ENCODE data around the gene L3MBTL3. TPM values are rescaled to one million over a fixed set of nuclear protein-coding genes. Genes with fewer than 3 reads are reported as not detected.

L3MBTL3 gene
- total RNA-seq (10 to 100 TPM in 6 of 7 donors, 1 to 10 TPM in 1; 6.5 to 17.9 (median 14.1) TPM), polyA plus RNA-seq (10 to 100 TPM in 1 of 2 donors, 1 to 10 TPM in 1; 7.9 to 13.5 TPM)
- long read RNA-seq, donor 1, partial matches to known transcripts = 2 of 7 reads
- long read RNA-seq, donor 1, other reads (novel, unspliced or antisense) = 5 of 7 reads
- long read RNA-seq, donor 2, full-length matches to known transcripts = 1 of 1 reads
- long read RNA-seq, donor 2, partial matches to known transcripts = 0 of 1 reads
- long read RNA-seq, donor 2, other reads (novel, unspliced or antisense) = 0 of 1 reads
- long read RNA-seq, donor 3, partial matches to known transcripts = 3 of 6 reads
- long read RNA-seq, donor 3, other reads (novel, unspliced or antisense) = 1 of 6 reads

DNA sequence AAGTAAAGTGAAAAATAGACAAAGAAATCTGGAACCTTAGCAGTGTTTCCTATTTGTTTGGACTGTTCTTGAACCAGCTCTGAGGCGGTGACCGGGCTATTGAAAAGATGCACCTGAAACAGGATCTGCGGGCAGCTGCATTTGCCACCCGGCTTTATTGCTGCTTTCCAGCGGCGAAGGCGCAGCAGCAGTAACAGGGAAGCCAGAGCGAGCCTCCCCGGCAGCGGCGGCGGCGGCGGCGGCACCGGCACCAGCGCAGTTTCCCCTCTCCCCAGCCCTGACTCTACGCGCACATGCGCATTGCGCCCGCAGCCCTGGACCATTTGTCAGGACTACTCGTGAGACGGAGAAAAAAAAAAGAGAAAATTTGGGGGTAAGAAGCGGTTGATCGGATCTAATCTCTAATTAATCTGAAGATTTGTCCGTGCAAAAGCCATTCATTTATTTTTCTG, at the start of gene L3MBTL3:
TSS of gene L3MBTL3 (plus strand) at position 290 of the 452 bp plus-strand sequence. CDS start 24,119 bp downstream, outside the sequence.
- H3K4me3 ChIP-seq = peak within 1 kb of the TSS; percentile 71
- 0% methylated on average over 27 of the region's 27 CpGs for WGBS, 3 donors
- no peaks in the 10 kb centered on the region for H3K36me3 ChIP-seq
- H3K4me1 ChIP-seq (ENCODE audit: insufficient read depth) = no peaks in the 10 kb centered on the region
- peak within 1 kb of the TSS; percentile 81 to 85 for H3K27ac ChIP-seq
- no peaks in the 10 kb centered on the region for H3K27me3 ChIP-seq
- no peak for TF ChIP-seq POLR2A (IDR thresholded peaks at IDR 0.05)
- TF ChIP-seq, protein P1, sequence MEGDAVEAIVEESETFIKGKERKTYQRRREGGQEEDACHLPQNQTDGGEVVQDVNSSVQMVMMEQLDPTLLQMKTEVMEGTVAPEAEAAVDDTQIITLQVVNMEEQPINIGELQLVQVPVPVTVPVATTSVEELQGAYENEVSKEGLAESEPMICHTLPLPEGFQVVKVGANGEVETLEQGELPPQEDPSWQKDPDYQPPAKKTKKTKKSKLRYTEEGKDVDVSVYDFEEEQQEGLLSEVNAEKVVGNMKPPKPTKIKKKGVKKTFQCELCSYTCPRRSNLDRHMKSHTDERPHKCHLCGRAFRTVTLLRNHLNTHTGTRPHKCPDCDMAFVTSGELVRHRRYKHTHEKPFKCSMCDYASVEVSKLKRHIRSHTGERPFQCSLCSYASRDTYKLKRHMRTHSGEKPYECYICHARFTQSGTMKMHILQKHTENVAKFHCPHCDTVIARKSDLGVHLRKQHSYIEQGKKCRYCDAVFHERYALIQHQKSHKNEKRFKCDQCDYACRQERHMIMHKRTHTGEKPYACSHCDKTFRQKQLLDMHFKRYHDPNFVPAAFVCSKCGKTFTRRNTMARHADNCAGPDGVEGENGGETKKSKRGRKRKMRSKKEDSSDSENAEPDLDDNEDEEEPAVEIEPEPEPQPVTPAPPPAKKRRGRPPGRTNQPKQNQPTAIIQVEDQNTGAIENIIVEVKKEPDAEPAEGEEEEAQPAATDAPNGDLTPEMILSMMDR (IDR thresholded peaks at IDR 0.05) = no peak
- TF ChIP-seq EP300 (IDR thresholded peaks at IDR 0.05) = no peak
- intact Hi-C loops (cut with DNase I) = loop anchor here in 1 of 4 donors (10.0 kb wide), 2 partner anchors 114 to 424 kb away; no protein-coding TSS in a partner anchor
- peak; percentile 84 to 91 (median 88) for DNase-seq
- H3K9me3 ChIP-seq = no peaks in the 10 kb centered on the region

DNA sequence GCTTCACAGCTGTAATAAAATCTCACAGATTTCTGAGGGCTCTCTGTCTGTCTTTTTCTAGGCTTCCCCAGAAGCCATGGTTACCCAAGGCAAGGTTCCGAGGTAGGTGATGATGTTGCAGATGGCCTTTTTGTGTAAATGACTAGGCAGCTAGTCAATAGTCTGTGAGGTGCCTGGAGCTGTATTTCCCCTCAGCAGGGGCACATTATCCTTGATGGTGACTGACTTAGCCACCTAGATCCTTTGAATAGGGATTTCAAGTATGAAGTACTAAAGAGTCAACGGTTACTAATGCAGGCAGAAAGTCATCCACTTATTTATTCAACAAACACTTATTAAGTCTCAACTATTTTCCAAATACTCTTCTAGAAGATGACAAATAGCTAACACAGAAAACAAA, 49.3 kb upstream of the L3MBTL3 start:
- no peaks in the 10 kb centered on the region for H3K36me3 ChIP-seq
- intact Hi-C loops (cut with DNase I) = no loop called here
- H3K9me3 ChIP-seq = no peaks in the 10 kb centered on the region
- WGBS, 3 donors = 68 to 80% (median 77%) methylated on average over 2 of the region's 2 CpGs
- H3K27me3 ChIP-seq = no peaks in the 10 kb centered on the region
- no peak overlapping the region for H3K4me3 ChIP-seq
- TF ChIP-seq, protein P1 (IDR thresholded peaks at IDR 0.05) = no peak
- no peak for TF ChIP-seq EP300 (IDR thresholded peaks at IDR 0.05)
- no peak for TF ChIP-seq POLR2A (IDR thresholded peaks at IDR 0.05)
- no peaks in the 10 kb centered on the region for H3K4me1 ChIP-seq (ENCODE audit: insufficient read depth)
- H3K27ac ChIP-seq = no peak overlapping the region
- no peak for DNase-seq

DNA sequence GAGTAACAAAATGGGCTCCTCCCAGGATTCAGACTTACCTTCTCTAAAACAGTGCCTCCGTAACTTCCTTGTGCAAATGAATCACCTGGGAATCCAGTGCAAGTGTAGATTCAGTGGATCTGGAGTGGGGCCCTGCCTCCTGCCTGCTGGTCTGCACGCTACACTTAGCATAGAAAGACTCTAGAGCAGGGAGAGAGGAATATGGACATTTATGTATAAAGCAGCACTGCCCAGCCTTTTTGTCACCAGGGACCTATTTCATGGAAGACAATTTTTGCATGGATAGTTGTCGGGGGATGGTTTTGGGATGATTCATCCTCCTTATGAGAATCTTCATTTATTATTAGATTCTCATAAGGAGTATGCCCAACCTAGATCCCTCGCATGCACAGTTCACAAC, 42.3 kb upstream of the L3MBTL3 start:
- Histone ChIP-seq H3K4me3 (no peak overlapping the region), H3K27ac (no peak overlapping the region), H3K4me1 (ENCODE audit: insufficient read depth) (no peaks in the 10 kb centered on the region), H3K36me3 (no peaks in the 10 kb centered on the region), H3K9me3 (no peaks in the 10 kb centered on the region), H3K27me3 (no peaks in the 10 kb centered on the region)
- TF ChIP-seq, protein P1 (IDR thresholded peaks at IDR 0.05) = no peak
- no peak for TF ChIP-seq POLR2A (IDR thresholded peaks at IDR 0.05)
- no peak for TF ChIP-seq EP300 (IDR thresholded peaks at IDR 0.05)
- WGBS, 3 donors = 95 to 97% (median 96%) methylated on average over 4 of the region's 4 CpGs
- no peak for DNase-seq
- intact Hi-C loops (cut with DNase I) = no loop called here

DNA sequence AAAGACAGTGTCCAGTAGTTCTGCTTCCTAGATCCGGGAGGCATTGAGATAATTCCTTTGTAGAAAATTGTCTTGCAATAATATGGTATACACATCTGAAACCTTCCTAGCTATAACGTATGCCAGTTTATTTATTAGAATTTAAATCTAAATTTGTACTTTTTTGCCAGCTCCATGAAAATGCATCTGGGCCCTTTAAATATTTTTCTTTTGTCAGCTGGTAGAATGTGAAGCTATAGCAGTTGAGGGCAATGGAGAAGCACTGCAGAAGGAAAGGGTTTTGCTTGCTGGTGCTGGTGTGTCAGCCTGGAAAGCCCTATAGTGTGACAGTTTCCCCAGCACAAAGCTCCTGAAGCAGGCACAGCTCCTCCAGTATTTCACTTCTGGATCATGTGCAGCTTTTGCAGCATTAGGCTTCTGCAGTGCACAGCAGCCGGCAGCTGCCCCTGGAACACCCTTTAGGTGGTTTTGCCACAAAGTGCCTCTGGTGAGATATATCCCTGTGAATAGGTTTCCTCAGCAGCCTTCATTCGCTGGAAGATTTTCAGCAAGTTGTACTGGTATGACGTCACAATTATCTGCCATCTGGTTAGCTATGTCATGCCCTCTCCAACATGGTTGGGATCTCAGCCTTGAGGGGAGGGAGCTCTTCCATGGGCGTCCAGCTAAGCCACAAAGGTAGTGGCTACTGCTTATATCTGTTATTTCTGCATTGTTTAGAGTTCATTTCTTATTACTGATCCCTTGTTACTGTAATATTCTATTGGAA, 40.0 kb upstream of the L3MBTL3 start:
- DNase-seq = no peak
- 90 to 92% (median 91%) methylated on average over 6 of the region's 6 CpGs for WGBS, 3 donors
- no peaks in the 10 kb centered on the region for H3K9me3 ChIP-seq
- no peaks in the 10 kb centered on the region for H3K27me3 ChIP-seq
- H3K36me3 ChIP-seq = no peaks in the 10 kb centered on the region
- H3K4me3 ChIP-seq = no peak overlapping the region
- H3K27ac ChIP-seq = no peak overlapping the region
- no peaks in the 10 kb centered on the region for H3K4me1 ChIP-seq (ENCODE audit: insufficient read depth)
- TF ChIP-seq POLR2A (IDR thresholded peaks at IDR 0.05) (no peak), EP300 (IDR thresholded peaks at IDR 0.05) (no peak)
- TF ChIP-seq, protein P1 (IDR thresholded peaks at IDR 0.05) = no peak
- intact Hi-C loops (cut with DNase I) = no loop called here
